HG03521 (cell line): ENCODE data around the gene PRELID1.
"Not testable (repeated sequence)": the region's sequence is repeated elsewhere in the genome, so short reads cannot be mapped to it uniquely, and the experiment has no call there.

Source experiments
- ATAC-seq: cut with Tn5 transposase; IDR thresholded peaks from one replicate; pipeline ENCODE4 v1.9.1; 2021; ENCODE audit warnings: mild to moderate bottlenecking, moderate library complexity; ENCODE audit not compliant: unreplicated experiment

Gene PRELID1

DNA sequence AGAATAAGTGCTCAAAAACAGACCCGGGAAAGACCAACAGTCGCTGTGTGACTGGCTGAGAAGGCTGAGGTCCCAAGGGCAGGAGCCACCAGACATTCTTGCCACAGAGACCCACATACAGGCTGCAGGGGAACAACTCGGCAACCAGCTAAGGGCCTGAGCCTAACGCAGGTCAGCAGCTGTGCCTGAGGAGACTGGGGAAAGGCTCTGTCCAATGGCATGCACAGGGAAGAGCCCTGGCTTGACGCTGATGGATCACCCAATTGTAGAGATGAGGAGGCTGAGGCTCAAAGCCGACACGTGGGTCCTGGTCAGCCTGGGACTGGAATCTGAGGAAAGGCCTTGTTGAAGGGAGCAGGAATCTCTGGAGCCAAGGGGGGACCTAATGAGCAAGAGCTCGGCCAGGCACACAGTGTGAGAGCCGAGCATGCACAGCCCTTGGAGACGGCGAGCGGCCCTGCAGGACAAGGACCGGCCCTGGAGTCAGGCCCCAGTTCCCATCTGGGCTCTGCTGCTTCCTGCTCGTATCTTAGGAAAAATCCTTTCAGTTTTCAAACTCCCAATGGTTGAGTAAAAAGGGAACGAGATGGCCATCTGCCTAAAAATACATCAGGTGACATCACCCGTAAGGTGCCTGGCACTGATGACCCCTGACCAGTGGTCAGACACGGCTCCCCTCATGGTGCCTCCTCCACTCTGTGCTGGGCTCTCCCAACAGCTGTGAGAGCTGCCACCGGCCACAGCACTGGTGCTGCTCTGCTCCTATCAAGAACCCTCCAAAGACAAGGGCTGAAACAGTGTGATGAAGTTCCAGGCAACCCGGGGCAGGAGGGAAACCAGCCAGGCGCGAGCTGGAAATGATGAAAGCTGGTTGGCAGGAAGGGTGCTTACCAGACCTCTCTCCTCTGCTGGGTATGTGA lies 31.4 kb downstream of the PRELID1 start:
- ATAC-seq: no peak

DNA sequence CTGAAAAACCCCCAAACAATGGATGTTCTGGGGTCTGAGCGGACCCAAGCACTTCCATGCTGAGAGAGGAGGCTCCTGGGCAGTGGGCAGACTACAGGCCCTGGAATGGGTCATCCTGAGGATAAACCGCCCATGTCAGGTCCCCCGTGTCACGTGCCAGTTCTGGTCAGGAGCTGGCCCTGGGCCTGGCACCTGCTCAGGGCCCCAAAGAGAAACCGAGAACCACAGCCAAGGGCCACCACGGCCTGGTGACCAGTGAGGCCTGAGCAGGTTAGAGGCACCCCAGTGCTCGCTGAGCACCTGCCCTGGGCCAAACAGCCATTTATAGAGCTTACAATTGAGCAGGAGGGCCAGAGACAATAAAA lies 32.1 kb downstream of the PRELID1 start:
- ATAC-seq: no peak

DNA sequence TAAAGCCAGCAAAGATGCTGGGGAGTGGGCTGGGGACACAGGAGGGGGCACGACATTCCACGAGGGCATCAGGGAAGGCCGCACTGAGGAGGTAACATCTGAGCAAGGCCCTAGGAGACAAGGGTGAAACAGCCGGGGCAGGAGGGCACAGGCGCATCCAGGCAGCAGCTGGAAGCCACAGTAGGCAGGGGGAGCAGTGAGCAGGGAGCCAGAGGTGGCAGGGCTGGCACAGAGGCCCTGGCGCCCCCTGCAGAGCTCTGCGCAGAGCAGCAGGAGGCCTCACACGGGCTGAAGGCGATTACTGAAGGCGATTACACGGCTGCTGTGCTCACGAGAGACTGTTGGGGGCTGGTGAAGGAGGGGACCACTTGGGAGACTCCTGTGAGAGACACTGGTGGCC lies 32.5 kb downstream of the PRELID1 start:
- no peak for ATAC-seq

DNA sequence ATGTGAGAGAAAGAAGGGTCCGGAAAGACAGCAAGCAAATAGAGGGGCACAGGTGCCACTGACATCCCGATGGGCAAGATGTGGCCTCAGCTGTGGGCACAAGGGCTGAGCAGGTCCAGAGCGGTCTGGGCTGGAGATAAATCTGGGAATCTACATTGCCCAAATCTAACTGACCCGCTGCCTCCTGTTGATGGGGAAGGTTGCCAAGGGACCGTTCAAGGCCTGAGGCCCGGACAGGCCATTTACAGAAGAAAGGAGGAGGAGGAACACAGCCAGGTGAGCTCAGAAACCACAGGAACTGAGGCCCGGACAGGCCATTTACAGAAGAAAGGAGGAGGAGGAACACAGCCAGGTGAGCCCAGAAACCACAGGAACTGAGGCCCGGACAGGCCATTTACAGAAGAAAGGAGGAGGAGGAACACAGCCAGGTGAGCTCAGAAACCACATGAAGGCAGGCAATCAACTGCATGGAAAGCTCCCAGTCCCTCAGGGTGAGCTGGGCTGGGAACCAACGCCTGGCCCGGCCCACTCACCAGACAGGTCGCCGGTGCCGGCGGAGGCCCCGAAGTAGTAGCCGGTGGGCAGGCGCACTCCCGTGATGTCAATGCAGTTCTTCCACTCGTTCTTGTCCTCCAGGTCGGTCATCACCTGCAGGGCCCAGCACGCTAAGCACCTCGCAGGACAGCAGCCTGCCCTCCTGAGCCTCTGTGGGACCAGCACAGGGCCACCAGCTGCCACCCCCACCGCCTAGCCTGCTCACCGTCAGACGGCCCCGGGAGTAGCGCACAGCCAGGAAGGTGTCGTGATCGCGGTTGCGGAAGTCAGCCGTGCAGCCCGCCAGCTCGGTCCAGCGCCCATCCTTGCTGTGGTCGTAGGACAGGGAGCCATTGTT lies 33.2 kb downstream of the PRELID1 start:
- no peak for ATAC-seq

DNA sequence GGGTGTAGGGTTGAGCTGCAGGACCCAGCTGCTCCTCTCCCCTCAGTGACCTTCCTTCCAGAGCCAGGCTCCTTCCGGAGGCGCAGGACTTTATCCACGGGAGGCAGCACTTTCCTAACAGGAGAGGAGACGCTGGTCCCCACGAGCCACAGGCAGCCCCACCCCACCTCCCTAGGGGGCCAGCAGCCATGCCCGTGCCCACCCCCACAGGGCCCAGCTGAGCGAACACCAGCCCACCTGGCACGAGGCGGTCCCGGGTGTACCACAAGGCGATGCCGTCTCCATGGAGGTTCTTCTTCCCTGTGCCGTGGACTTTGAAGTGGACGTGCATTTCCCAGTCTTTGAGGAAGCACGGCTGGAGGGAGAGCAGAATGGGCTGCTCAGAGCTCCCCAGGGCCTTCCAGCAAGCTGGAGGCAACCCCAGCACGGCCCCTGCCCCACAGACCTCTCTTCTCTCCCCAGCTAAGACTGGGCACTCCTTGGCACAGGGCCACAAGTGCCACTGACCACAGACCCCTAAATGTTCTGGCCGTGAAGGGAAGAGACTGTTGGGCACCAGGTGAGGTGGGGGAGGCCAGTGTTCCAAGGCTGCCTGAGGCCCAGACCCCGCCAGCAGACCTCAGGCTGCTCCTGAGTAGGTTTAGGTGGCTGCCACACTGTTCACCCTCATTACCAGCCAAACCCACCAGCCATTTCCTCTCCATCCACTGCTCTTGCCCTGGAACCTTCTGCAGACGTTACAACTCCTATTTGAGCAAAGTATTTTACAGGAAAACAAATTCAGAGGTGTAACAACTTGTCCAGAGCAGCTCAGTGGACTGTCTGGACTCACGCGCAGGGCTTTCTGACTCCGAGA lies 34.9 kb downstream of the PRELID1 start:
- ATAC-seq: no peak

DNA sequence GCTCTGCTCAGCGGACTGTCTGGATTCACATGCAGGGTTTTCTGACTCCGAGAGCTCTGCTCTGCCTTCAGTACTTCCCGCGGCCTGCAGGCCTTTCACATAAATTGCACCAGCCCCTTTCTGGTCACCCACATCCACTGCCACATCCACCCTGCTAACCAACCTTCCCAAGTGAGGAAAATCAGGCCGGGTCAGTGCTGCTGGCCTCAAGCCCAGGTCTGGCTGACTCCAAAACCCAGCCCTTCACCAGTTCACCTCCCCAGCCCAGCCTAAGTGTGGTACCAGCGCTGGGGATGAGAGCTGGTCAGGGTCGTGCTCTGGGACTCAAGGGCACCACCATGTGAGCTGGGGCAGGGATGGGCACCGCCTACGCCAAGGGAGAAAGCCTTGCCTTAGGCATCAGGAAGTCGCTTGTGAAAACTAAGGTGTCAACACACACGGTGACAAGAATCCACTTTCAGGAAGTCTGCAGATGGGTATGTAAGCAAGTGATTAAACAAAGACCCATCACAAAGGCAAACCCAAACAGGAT lies 35.6 kb downstream of the PRELID1 start:
- ATAC-seq: no peak

DNA sequence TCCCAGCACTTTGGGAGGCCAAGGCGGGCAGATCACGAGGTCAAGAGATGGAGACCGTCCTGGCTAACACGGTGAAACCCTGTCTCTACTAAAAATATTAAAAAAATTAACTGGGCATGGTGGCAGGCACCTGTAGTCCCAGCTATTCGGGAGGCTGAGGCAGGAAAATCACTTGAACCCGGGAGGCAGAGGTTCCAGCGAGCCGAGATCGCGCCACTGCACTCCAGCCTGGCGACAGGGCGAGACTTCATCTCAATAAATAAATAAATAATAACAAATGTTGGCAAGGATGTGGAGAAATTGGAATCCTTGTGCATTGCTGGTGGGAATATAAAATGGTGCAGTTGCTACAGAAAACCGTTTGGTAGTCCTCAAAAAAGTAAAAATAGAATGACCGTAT lies 39.4 kb downstream of the PRELID1 start:
- not testable (repeated sequence) for ATAC-seq

DNA sequence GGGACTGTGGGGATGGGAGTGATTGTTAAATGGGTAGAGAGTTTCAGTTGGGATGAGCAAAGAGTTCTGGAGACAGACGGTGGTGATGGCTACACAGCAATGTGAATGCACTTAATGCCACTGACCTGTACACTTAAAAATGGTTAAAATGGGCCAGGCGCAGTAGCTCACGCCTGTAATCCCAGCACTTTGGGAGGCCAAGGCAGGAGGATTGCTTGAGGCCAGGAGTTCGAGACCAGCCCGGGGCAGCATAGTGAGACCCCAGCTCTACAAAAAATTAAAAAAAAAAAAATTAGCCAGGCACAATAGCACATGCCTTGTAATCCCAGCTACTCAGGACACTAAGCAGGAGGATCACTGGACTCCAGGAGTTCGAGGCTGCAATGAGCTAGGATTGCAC lies 40.2 kb downstream of the PRELID1 start:
- ATAC-seq: no peak

DNA sequence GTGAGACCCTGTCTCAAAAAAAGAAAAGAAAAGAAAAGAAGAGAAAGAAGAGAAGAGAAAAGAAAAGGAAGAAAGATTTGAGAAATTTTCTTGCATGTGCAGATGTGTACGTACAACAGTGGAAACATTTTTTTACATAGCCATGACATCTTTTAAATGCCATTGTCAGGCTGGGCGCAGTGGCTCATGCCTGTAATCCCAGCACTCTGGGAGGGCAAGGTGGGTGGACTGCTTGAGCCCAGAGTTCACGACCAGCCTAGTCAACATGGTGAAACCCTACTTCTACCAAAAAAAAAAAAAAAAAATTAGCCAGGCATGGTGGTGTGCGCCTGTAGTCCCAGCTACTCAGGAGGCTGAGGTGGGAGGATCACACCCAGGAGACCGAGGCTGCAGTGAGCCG lies 41.3 kb downstream of the PRELID1 start:
- no peak for ATAC-seq

DNA sequence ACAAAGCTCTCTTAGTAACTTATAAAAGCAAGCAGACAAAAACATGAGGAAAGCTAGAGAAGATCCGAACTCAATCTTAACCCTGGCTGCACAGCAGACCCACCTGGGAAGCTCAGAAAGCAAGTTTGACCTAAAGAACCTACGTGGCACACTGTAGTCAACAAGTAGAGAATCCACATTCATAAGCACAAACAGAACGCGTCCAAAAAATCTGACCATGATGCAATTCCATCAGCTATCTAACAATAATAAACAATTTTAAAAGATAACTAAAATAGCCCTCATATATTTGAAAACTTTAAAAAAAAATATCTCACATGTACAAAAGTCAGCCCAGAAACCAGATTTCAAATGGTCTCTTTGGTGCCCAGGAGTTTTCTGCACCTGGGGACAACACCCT lies 43.2 kb downstream of the PRELID1 start:
- ATAC-seq: no peak

DNA sequence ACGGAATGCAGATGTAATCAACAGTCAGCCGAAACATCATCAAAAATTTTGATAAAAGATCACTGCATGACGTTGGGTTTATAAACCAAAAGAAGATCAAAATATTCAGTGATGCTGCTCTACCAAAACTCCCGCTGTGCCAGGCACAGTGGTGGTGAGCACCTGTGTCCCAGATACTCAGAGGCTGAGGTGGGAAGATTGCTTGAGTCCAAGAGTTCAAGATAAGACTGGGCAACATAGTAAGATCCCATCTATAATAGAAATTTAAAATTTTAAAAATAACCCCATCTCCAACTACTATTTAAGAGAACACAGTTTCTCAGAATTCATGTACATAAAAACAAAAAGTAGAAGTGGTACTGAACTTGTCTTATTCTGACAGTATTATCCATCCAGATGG lies 44.1 kb downstream of the PRELID1 start:
- no peak for ATAC-seq

DNA sequence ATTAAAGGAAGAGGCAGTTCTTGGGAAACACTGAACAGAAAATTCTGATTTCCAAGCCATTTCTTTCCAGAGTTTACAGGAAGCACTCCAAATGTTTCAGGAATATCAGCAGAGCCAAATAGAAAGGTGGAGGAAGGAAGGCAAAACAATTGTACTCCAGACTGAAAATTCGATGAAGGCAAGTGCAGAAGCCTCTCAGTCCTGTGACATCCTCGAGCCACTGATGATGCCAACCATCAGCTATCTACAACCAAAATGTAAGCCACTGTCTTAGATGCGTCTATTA lies 45.7 kb downstream of the PRELID1 start:
- ATAC-seq: no peak

DNA sequence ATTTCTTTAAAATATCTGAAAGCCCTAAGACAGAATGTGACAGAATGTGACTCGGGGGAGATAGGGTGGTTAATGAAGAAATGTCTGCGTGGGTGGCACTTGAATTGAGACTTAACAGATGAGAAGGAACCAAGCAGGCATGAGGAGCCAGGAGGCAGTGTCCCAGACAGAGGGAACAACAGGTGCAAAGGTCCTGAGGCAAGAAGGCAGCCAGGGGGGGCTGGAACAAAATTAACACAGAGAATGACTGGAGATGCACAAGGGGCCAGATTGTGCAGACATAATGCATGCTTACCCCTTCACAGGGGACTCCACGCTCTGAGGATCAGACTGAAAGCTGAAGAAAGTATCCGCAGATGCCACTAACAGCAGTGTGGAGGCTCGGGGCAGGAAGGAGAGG lies 46.2 kb downstream of the PRELID1 start:
- ATAC-seq: no peak

DNA sequence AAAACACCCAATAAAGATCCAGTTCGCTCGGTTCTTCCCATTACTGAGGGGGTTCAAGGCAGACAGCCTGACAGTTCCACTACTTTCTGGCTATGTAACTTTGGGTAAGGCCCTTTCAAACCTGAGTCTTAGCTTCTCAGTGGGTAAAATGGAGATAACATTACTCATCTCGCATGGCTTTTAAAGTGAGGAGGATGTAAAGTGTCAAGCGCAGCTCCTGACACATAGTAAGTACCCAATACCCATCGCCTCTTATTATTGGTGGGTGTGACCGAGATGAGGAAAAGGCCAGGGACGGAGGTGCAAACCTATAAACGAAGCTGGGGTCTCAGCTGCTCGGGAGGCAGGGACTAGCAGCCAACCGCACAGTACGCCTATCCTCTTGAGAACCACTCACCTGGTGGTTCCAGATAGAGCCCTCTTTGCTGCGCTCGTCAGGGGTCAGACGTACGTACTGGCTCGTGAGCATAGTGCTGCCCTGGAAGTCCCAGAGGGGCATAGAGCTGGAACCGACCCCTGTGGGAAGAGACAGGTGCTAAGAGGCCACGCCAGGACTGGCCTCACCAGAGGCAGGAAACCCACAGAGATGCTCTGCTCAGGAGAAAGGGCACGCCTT lies 47.3 kb downstream of the PRELID1 start:
- no peak for ATAC-seq

DNA sequence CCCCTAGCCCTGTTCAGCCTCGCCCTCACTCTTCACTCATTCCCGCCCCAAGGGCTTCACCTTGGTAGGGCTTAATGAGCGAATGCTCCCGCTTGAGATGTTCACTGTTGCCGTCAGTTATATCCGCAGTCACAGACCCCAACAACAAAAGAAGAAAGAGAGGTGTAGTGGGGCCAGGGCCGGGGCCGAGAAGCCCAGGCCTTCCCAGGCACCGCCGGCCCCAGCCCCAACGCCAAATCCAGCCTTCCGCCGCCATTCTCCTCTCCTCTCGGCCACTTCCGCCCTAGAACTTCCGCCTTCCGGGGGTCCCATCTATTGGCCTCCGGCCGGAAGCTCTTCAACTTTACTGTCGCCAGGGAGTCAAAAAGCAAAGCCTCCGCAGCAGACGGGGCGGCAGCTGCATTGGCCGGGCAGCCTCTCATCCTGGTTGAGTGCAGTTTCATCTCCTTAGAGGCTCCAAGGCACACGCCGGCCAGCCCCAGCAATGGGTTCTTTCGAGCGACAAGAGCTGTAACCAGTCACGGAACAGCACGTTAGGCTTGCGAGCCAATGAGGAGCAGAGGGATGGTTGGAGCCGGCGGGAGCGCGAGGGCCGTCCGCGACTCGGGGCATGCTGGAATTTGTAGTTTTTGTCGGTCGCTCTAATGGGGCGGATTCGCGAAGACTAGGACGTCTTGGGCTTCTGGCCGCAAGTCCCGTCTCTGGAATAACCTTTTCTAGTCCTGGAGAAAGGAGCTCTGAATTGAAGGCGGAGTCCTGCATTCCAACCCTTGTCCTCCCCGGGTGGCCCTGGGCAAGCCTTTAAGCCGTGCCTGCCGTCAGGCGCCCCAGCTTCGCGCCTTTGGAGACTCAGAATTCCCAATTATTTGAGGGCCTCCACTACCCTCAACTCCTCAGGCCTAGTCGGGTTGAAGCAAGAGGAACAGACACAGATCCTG lies 48.1 kb downstream of the PRELID1 start, which contains the start of gene LMAN2:
TSS of gene LMAN2 (minus strand) at position 277 of the 938 bp plus-strand sequence. CDS start at position 256, 21 bp downstream.
- peak; percentile 96 for ATAC-seq

DNA sequence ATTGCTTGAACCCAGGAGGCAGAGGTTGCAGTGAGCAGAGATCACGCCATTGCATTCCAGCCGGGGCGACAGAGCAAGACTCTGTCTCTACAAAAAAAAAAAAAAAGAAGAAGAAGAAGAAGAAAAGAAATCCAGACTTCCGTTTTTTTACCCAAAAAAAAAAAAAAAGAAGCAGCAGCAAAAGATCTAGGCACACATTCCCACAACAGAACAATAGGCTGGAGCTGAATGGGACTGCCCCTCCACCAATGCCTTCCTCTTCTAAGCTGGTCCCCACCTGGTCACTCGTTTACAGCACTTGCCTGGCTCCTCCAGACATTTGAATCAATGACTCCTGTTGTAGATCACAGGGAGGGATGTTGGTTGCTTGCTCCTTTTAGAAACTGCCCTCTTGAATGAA lies 49.5 kb downstream of the PRELID1 start:
- no peak for ATAC-seq

DNA sequence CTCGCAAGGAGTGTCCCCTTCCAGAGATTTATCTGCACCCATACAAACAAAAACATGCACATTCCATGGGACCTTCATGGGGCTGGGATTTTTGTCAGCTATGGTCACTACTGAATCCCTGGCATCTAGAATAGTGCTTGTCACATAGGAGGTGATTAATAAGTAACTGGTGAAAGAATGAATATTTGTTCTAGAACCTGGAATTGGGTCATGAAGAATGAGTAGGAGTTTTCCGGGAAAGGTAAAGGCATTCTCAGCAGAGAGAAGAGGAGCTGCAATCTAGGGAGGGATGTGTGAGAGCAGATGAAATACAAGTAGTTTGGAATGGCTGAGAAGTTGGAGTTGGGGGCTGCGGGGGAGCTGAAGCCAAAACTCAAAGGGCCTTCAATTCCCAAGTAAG lies 50.7 kb downstream of the PRELID1 start:
- ATAC-seq: no peak

DNA sequence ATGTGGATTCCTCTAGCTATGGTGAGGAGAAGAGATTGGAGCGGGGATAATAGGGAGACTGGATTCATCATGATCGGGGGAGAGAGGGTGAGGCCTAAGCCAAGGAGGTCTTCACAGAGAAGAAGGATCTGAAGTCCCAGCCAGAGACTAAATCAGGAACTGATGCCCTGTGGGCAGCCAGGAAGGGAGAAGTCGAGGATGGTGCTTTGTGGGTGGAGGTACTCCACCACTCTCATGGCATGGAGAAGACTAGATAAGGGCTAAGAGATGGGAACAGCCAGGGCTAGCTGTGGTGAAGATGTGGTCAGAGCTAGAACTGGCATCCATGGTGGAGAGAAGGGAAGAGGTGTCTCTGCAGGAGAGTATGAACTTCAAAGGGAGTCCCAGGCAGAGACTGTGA lies 51.1 kb downstream of the PRELID1 start:
- ATAC-seq: no peak

DNA sequence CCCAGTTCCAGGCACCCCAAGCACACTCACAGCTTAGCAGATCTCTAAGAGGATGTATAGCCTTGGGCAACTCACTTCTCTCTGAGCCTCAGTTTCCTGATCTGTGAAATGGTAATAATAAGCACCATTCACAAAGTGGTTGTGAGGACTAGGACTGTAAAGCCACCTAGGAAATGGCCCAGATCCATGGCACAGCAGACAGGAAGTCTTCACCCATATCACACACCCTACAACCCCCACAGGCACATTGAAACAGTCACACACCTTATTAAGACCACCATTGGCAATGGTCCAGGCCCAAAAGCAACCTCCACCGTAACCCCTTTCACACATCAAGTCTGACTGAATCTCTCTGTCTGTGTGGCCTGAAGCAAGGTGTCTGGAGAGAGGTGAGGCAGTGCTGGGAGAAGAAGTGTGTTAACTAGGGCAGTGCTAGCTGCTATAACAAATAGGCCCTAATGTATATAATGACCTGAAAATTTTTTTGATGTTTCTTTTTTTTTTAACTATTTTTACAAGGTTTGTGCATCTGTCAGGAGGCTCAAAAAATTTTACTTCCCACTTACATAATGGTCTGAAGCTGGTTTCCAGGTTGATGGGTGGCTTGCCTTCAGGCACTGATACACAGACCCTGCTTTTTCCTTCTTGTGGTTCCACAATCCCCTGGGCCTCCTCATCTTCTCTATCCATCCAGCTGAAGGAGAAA lies 51.7 kb downstream of the PRELID1 start:
- no peak for ATAC-seq
